Measurements from ENCODE around the gene PDE3A.

PDE3A gene

DNA sequence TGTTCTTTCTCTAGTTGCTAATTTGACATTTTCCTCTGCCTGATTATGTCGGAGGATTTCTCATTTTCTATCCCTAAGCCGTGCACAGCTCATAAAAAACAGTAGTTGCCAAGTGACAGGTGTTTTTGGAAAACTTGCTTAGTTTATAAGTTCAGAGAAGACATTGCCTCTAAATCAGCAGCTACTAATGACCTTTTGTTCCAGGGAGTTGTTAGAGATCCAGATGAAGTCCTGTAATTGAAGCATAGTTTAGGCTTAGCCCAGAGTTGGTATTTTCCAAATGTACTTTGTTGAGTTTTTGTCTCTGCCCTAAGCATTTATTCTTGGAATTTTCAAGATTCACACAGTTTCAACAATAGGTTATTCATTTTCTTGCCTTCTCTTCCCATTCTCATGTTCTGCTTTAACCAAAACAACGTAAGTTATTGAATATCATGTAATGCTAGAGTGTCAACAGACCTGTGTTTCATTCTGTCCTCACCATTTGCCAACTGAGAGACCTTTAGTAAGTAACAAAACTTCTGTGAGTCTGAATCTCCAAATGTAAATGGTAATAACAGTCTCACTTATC lies 216.8 kb downstream of the PDE3A start:
- H3K4me3 ChIP-seq (ENCODE audit: low read depth, low read length), result no peak overlapping the region
- DNase-seq (ENCODE audit: low read depth, low spot score), result no peak
- in situ Hi-C loops (cut with HindIII; ENCODE audit: low sequenced_read_pairs), result no loop called here
- TF ChIP-seq, protein P1, sequence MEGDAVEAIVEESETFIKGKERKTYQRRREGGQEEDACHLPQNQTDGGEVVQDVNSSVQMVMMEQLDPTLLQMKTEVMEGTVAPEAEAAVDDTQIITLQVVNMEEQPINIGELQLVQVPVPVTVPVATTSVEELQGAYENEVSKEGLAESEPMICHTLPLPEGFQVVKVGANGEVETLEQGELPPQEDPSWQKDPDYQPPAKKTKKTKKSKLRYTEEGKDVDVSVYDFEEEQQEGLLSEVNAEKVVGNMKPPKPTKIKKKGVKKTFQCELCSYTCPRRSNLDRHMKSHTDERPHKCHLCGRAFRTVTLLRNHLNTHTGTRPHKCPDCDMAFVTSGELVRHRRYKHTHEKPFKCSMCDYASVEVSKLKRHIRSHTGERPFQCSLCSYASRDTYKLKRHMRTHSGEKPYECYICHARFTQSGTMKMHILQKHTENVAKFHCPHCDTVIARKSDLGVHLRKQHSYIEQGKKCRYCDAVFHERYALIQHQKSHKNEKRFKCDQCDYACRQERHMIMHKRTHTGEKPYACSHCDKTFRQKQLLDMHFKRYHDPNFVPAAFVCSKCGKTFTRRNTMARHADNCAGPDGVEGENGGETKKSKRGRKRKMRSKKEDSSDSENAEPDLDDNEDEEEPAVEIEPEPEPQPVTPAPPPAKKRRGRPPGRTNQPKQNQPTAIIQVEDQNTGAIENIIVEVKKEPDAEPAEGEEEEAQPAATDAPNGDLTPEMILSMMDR (IDR thresholded peaks at IDR 0.05; ENCODE audit: low read depth, low read length), result no peak

DNA sequence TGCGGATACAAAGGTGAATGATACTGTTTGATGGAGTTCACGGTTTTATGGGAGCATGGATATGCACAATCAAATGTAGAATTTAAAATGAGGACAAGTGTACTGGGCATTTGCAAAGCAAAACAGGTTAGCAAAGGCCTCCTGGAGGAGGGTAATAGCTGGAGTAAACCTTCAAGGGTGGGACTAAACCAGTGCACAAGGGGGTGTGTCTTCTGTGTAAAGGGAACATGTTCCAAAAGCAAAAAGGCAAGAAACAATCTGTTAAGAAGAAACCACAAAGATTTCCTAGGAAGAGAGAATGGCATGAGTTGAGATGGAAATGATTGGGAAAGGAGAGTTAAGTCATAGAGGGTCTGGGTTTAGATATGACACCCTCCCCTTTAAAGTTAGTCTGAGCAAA lies 217.6 kb downstream of the PDE3A start:
- in situ Hi-C loops (cut with HindIII; ENCODE audit: low sequenced_read_pairs), result no loop called here
- no peak for DNase-seq (ENCODE audit: low read depth, low spot score)
- TF ChIP-seq, protein P1 (IDR thresholded peaks at IDR 0.05; ENCODE audit: low read depth, low read length), result no peak
- no peak overlapping the region for H3K4me3 ChIP-seq (ENCODE audit: low read depth, low read length)

DNA sequence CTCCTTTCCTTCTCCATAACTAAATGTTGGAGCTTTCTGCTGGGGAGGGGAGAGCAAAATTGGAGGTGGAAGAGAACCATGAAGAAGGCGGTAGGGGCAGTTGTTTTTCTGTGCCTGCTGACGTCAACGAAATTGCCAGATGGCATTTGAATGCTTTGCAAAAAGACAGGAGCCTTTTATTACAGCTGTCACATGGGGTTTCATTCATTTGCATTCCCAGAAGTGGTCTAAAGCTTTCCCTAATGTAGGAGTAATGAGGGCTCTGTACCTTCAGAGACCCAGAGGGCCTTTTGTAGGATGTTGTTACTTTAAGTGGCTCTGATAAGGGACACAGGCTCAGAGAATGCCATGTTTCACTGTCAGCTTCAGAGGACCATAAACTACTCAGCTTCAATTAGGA lies 219.7 kb downstream of the PDE3A start:
- no peak overlapping the region for H3K4me3 ChIP-seq (ENCODE audit: low read depth, low read length)
- in situ Hi-C loops (cut with HindIII; ENCODE audit: low sequenced_read_pairs), result no loop called here
- no peak for DNase-seq (ENCODE audit: low read depth, low spot score)
- TF ChIP-seq, protein P1 (IDR thresholded peaks at IDR 0.05; ENCODE audit: low read depth, low read length), result no peak

DNA sequence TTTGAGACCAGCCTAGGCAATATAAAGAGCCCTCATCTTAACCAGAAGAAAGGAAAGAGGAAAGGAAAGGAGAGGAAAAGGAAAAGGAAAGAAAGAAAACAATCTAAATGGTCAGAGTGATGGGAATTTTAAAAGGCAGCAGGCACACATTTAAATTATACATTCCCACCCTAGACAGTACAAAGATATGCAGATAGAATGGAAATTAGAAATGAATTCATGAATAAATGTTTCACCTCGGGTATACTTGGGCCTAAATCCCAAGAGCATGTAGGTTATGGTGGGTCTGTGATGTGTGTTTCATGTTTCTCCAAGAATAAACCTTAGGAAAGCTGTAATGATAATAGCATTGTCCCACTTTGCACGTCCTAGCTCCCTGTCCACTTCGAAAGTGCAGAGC lies 222.2 kb downstream of the PDE3A start:
- DNase-seq (ENCODE audit: low read depth, low spot score), result no peak
- TF ChIP-seq, protein P1 (IDR thresholded peaks at IDR 0.05; ENCODE audit: low read depth, low read length), result no peak
- H3K4me3 ChIP-seq (ENCODE audit: low read depth, low read length), result no peak overlapping the region
- in situ Hi-C loops (cut with HindIII; ENCODE audit: low sequenced_read_pairs), result no loop called here

DNA sequence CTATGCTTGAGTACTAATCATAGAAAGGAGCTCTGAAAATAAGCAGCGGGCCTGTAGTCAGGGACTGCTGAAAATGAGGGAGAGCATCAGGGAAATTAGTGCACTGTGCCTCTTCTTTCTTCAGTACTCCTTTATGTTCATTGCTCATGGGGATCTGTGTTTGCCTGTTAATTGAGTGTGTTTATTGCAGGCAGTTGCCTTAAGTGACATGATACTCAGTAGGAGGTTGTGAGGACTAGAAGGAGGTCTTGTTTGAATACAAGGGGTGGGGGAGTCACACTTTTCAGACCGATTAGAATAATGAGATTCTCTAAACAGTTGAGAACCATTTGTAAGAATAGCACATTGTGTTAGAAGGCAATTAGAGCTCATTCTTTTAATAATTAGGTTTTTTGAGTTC lies 224.2 kb downstream of the PDE3A start:
- in situ Hi-C loops (cut with HindIII; ENCODE audit: low sequenced_read_pairs), result no loop called here
- H3K4me3 ChIP-seq (ENCODE audit: low read depth, low read length), result no peak overlapping the region
- TF ChIP-seq, protein P1 (IDR thresholded peaks at IDR 0.05; ENCODE audit: low read depth, low read length), result no peak
- no peak for DNase-seq (ENCODE audit: low read depth, low spot score)

DNA sequence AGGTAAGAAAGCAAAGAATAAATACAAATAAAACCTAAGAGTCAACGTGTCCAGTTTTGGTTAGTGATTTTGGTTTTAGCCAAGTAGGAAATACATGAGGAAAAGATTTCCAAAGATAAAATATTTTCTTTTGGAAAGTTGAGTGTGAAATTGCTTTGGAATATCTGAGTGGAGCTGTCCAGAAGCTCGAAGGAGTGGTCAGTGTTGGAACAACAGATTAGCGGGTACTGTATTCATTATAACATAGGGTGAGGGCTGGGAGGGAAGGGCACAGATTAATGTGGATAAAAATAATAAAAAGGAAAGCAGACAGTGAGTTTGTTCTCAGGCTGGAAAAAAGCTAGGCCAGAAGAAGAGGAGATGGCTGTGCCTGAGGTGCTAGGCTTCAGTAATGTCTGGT lies 225.3 kb downstream of the PDE3A start:
- H3K4me3 ChIP-seq (ENCODE audit: low read depth, low read length), result no peak overlapping the region
- DNase-seq (ENCODE audit: low read depth, low spot score), result no peak
- TF ChIP-seq, protein P1 (IDR thresholded peaks at IDR 0.05; ENCODE audit: low read depth, low read length), result no peak
- in situ Hi-C loops (cut with HindIII; ENCODE audit: low sequenced_read_pairs), result no loop called here

DNA sequence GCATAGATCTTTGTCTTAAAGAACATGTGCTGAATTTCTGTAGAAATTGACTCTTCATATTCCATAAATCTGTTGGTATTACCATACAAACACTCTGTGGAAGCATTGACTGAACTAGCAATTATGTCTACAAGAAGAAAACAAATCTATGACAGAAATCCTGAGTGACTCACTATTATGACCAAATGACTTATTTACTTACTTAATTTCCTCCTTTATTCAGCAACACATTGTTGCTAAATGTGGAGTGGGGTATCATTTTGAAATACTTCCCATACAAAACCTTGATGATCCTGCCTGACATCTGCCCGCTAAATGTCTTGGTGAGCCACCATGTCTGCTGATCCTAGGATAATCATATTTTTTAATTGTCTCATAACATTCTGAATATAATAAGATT lies 227.7 kb downstream of the PDE3A start:
- TF ChIP-seq, protein P1 (IDR thresholded peaks at IDR 0.05; ENCODE audit: low read depth, low read length), result no peak
- in situ Hi-C loops (cut with HindIII; ENCODE audit: low sequenced_read_pairs), result no loop called here
- no peak for DNase-seq (ENCODE audit: low read depth, low spot score)

More for the DNA sequence above, 227.7 kb downstream of the PDE3A start:
- H3K4me3 ChIP-seq (ENCODE audit: low read depth, low read length), result no peak overlapping the region
